LNCAP (cell line): Measurements from ENCODE around the gene GTSE1.

Experiments
- CTCF ChIP-seq: fragments of 450-650 bp; IDR thresholded peaks from 2 replicates; pipeline ENCODE4 v1.5.1; 2017; ENCODE audit warnings: mild to moderate bottlenecking

GTSE1 gene

GRCh38 chr22:46280063-46280817 is 16.4 kb upstream of the GTSE1 start:
- TF ChIP-seq CTCF: no peak

- no peak for TF ChIP-seq CTCF
Observed at GRCh38 chr22:46280999-46281623, 15.6 kb upstream of the GTSE1 start.

GRCh38 chr22:46281866-46282678 is 14.6 kb upstream of the GTSE1 start:
- TF ChIP-seq CTCF: no peak

GRCh38 chr22:46286006-46286405 is 10.7 kb upstream of the GTSE1 start:
- TF ChIP-seq CTCF: no peak

- TF ChIP-seq CTCF: no peak
Observed at GRCh38 chr22:46286941-46287872, 9.5 kb upstream of the GTSE1 start.

GRCh38 chr22:46287873-46288751 is 8.6 kb upstream of the GTSE1 start:
- TF ChIP-seq CTCF: no peak
